GM12878 (cell line): ENCODE results near the gene TUBA1A. TPM values are rescaled to one million over a fixed set of nuclear protein-coding genes. Genes with fewer than 3 reads are reported as not detected.
"Not testable (repeated sequence)": the region's sequence is repeated elsewhere in the genome, so short reads cannot be mapped to it uniquely, and the experiment has no call there.

Experiments used
- ATAC-seq: fragments of 200-7000 bp; cut with Tn5 transposase; 3 replicates; pipeline ENCODE4 v1.9.1; 2020; ENCODE audit warnings: mild to moderate bottlenecking, moderate library complexity
- BruUV-seq: library from RNA; stranded (reverse); fragments of 400-500 nt; replicated peaks from 2 replicates; lab custom pipeline; 2021; lab: Mats Ljungman, UMichigan
- CTCF ChIA-PET: fragments of 300-600 bp; sonication (Branson Sonifier 250); formaldehyde crosslinking; extraction: SDS; loops from one replicate; lab custom pipeline; 2021; ENCODE audit warnings: inconsistent platforms; lab: Yijun Ruan, JAX
- POLR2A ChIA-PET: fragments of 350-600 bp; formaldehyde crosslinking; extraction: SDS; loops from one replicate; lab custom pipeline; 2021; ENCODE audit warnings: inconsistent platforms; lab: Charles Lee
- RAD21 ChIA-PET: fragments of 300-600 bp; sonication (Branson Sonifier 250); formaldehyde crosslinking; loops from one replicate; lab custom pipeline; 2023; ENCODE audit warnings: antibody characterized with exemption; ENCODE audit not compliant: unreplicated experiment; lab: Charles Lee
- SMC1A ChIA-PET: fragments of 300-600 bp; sonication (Branson Sonifier 250); formaldehyde crosslinking; loops from one replicate; lab custom pipeline; 2023; ENCODE audit not compliant: unreplicated experiment, uncharacterized antibody; lab: Charles Lee
- DNase-seq: peaks from one replicate; pipeline ENCODE4 v3.0.0-alpha.2; 2011; ENCODE audit warnings: low read depth, low spot score
- FAIRE-seq: peaks from 3 replicates; lab custom pipeline; 2011; peaks lifted over from hg19 to GRCh38; lab: Jason Lieb, UNC
- H2AFZ ChIP-seq: 2 replicates; pipeline ENCODE4 v1.6.0; 2011; ENCODE audit warnings: low read depth, low read length, control low read depth; ENCODE audit not compliant: control insufficient read depth
- H3K27ac ChIP-seq: 2 replicates; pipeline ENCODE4 v1.5.1; 2011; ENCODE audit warnings: control low read depth; ENCODE audit not compliant: control insufficient read depth, insufficient read depth
- H3K27me3 ChIP-seq, 2 experiments: replicated peaks in 1 of 2; 2 replicates each; pipeline versions ENCODE4 v1.6.0 to v1.6.1; 2011; ENCODE audit warnings: low read length in 1 of 2; ENCODE audit not compliant: control insufficient read depth in 2 of 2, insufficient read depth in 2 of 2
- H3K36me3 ChIP-seq, 2 experiments: 2 replicates each; pipeline ENCODE4 v1.5.1; 2011; ENCODE audit warnings: low read length in 1 of 2; ENCODE audit not compliant: control insufficient read depth in 2 of 2, insufficient read depth in 2 of 2
- H3K4me1 ChIP-seq: 2 replicates; pipeline ENCODE4 v1.6.1; 2011; ENCODE audit warnings: mild to moderate bottlenecking, low read length, moderate library complexity, mixed read lengths; ENCODE audit not compliant: control insufficient read depth, insufficient read depth
- H3K4me2 ChIP-seq: 2 replicates; pipeline ENCODE4 v1.6.0; 2011; ENCODE audit warnings: control low read depth; ENCODE audit not compliant: control insufficient read depth, insufficient read depth
- H3K4me3 ChIP-seq: fragments of 200-600 bp; sonication (generic); 2 replicates; pipeline ENCODE4 v1.5.1; 2016
- H3K79me2 ChIP-seq: 2 replicates; pipeline ENCODE4 v1.6.0; 2011; ENCODE audit warnings: low read length; ENCODE audit not compliant: control insufficient read depth, insufficient read depth
- H3K9ac ChIP-seq: 2 replicates; pipeline ENCODE4 v1.8.0; 2011; ENCODE audit warnings: low read length, control low read depth, mixed read lengths; ENCODE audit not compliant: control insufficient read depth, insufficient read depth
- H3K9me3 ChIP-seq: replicated peaks from 3 replicates; pipeline ENCODE4 v1.5.1; 2011; ENCODE audit warnings: mild to moderate bottlenecking, low read length; ENCODE audit not compliant: control insufficient read depth, insufficient read depth
- H4K20me1 ChIP-seq: 2 replicates; pipeline ENCODE4 v1.6.0; 2011; ENCODE audit not compliant: control insufficient read depth, insufficient read depth
- RBBP5 ChIP-seq: fragments of 200-600 bp; sonication (generic); conservative IDR thresholded peaks from 2 replicates; pipeline ENCODE4 v1.6.1; 2016
- SUPT20H ChIP-seq: IDR thresholded peaks from 2 replicates; pipeline ENCODE4 v1.6.1; 2011; ENCODE audit warnings: low read depth, mild to moderate bottlenecking, low read length, moderate library complexity, borderline replicate concordance; ENCODE audit not compliant: control insufficient read depth
- WGBS: methylation state at CpG from one replicate; pipeline ENCODE4 v1.1.6; 2016; ENCODE audit warnings: low lambda C conversion rate; ENCODE audit not compliant: insufficient replicate concordance, insufficient coverage; ENCODE audit errors: missing lambda C conversion rate; 5-methylcytosine and 5-hydroxymethylcytosine counted together
- in situ Hi-C: fragments of 300-500 bp; cut with MboI; formaldehyde crosslinking; loops from 9 replicates; pipeline ENCODE4 v1.14.3; 2018; ENCODE audit warnings: mixed read lengths
- intact Hi-C: fragments of 100-400 bp; cut with micrococcal nuclease; formaldehyde crosslinking; loops from one replicate; pipeline ENCODE4 v1.14.2; 2022; ENCODE audit not compliant: unreplicated experiment
- polyA plus RNA-seq, 11 experiments: library from polyadenylated mRNA; depleted of rRNA in 4 of 11; unstranded in 6 of 11; stranded (reverse) in 5 of 11; fragments of >200 nt; fragmentation: Nextera tagmentation in 4 of 11; fragmentation: Illumina TruSeq in 1 of 11; extraction: Ambion mirVana in 4 of 11; extraction: Trizol in 1 of 11; gene quantifications; 1 replicate in 1 of 11; 2 replicates in 10 of 11; pipeline versions ENCODE4 v1.2.1 to v1.2.3, GENCODE V29; 2011 to 2016; ENCODE audit warnings: inconsistent platforms in 2 of 11, missing spikeins in 2 of 11, low read depth in 1 of 11
- total RNA-seq, 4 experiments: library from RNA; depleted of rRNA in 3 of 4; stranded (reverse); fragments of >200 nt in 3 of 4; fragmentation: Illumina TruSeq in 1 of 4; extraction: Trizol in 1 of 4; gene quantifications; 2 replicates each; pipeline versions ENCODE4 v1.2.1 to v1.2.3, GENCODE V29; 2013 to 2021
- TF ChIP-seq, protein P1 (sequence below): fragments of 450-650 bp; conservative IDR thresholded peaks from 2 replicates; pipeline ENCODE4 v1.6.1; 2017; ENCODE audit warnings: mild to moderate bottlenecking, moderate library complexity

Gene TUBA1A
- total and polyA plus RNA-seq, 10 of the 15 experiments (the other 5 are each of a cell fraction or from before 2014, with no cell fraction given) = 129 to 496 (median 249) TPM

GRCh38 chr12:49187184-49187583 lies 1.7 kb downstream of the TUBA1A start:
- ATAC-seq = no peak
- POLR2A ChIA-PET = no interaction called here

GRCh38 chr12:49186307-49186706 lies 2.6 kb downstream of the TUBA1A start:
- H3K4me3 ChIP-seq, H3K9me3 ChIP-seq, intact Hi-C loops, RAD21 ChIA-PET, H3K27ac ChIP-seq, H3K4me2 ChIP-seq, CTCF ChIA-PET, H3K4me1 ChIP-seq, FAIRE-seq, H3K36me3 ChIP-seq, POLR2A ChIA-PET, BruUV-seq, in situ Hi-C loops, H3K79me2 ChIP-seq, ATAC-seq, H4K20me1 ChIP-seq, DNase-seq, H2AFZ ChIP-seq, SMC1A ChIA-PET, H3K9ac ChIP-seq, H3K27me3 ChIP-seq: not testable (repeated sequence)
- 96% methylated on average over 11 of the region's 11 CpGs for WGBS

More at GRCh38 chr12:49187184-49187583, 1.7 kb downstream of the TUBA1A start:
- TF ChIP-seq SUPT20H = no peak
- TF ChIP-seq, protein P1, sequence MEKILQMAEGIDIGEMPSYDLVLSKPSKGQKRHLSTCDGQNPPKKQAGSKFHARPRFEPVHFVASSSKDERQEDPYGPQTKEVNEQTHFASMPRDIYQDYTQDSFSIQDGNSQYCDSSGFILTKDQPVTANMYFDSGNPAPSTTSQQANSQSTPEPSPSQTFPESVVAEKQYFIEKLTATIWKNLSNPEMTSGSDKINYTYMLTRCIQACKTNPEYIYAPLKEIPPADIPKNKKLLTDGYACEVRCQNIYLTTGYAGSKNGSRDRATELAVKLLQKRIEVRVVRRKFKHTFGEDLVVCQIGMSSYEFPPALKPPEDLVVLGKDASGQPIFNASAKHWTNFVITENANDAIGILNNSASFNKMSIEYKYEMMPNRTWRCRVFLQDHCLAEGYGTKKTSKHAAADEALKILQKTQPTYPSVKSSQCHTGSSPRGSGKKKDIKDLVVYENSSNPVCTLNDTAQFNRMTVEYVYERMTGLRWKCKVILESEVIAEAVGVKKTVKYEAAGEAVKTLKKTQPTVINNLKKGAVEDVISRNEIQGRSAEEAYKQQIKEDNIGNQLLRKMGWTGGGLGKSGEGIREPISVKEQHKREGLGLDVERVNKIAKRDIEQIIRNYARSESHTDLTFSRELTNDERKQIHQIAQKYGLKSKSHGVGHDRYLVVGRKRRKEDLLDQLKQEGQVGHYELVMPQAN = no peak
- no peak for TF ChIP-seq RBBP5
- 0 out of 2 replicates have a peak overlapping the region, but pooled peaks have one; percentile 5 for H3K4me2 ChIP-seq
- H3K9me3 ChIP-seq = no peaks in the 10 kb centered on the region
- ChIA-PET CTCF (interaction anchor here (1.3 to 2.5 kb wide), 2 partner anchors 48 to 98 kb away, joined by 5 to 9 read pairs; no protein-coding TSS in a partner anchor), SMC1A (interaction anchor here (0.6 to 1.0 kb wide), 2 partner anchors 11 to 57 kb away, joined by 3 read pairs; no protein-coding TSS in a partner anchor), RAD21 (no interaction called here)
- no peaks in the 10 kb centered on the region for H3K27me3 ChIP-seq
- H3K27ac ChIP-seq = no peak overlapping the region
- DNase-seq = no peak
- no peak overlapping the region for H3K4me3 ChIP-seq
- H4K20me1 ChIP-seq = no peaks in the 10 kb centered on the region
- H3K79me2 ChIP-seq = no peaks in the 10 kb centered on the region
- no peak overlapping the region for H3K9ac ChIP-seq
- intact Hi-C loops (no loop called here), in situ Hi-C loops (no loop called here)
- H3K4me1 ChIP-seq = no peaks in the 10 kb centered on the region; the same call in none of the 2 replicates
- no peak for FAIRE-seq
- no peaks in the 10 kb centered on the region for H3K36me3 ChIP-seq
- no TSS peak for BruUV-seq
- 95% methylated on average over 5 of the region's 5 CpGs for WGBS
- no peak overlapping the region for H2AFZ ChIP-seq

- RAD21 ChIA-PET, H3K9ac ChIP-seq, H3K4me2 ChIP-seq, H3K36me3 ChIP-seq, H3K79me2 ChIP-seq, DNase-seq, SMC1A ChIA-PET, POLR2A ChIA-PET, BruUV-seq, H4K20me1 ChIP-seq, in situ Hi-C loops, intact Hi-C loops, ATAC-seq, H3K4me3 ChIP-seq, H3K27ac ChIP-seq, CTCF ChIA-PET, H2AFZ ChIP-seq, FAIRE-seq, H3K27me3 ChIP-seq, H3K9me3 ChIP-seq, H3K4me1 ChIP-seq: not testable (repeated sequence)
- 11% methylated on average over 1 of the region's 1 CpG for WGBS
Observed at GRCh38 chr12:49184697-49185096, 4.2 kb downstream of the TUBA1A start.
